SW 1271 (cell line): Measurements from ENCODE around the gene KPNB1.
"Not testable (repeated sequence)": the region's sequence is repeated elsewhere in the genome, so short reads cannot be mapped to it uniquely, and the experiment has no call there.

Experiments
- DNase-seq, 2 experiments: peaks; one replicate each; lab custom pipeline; 2025; lab: John Stamatoyannopoulos, UW

The KPNB1 gene

GRCh38 chr17:47676510-47677165, 26.9 kb downstream of the KPNB1 start:
- no peak for DNase-seq

GRCh38 chr17:47678196-47678595, 28.5 kb downstream of the KPNB1 start:
- DNase-seq, result no peak

GRCh38 chr17:47682138-47682537, 32.4 kb downstream of the KPNB1 start:
- DNase-seq, result no peak

GRCh38 chr17:47682727-47683126, 33.0 kb downstream of the KPNB1 start:
- not testable (repeated sequence) for DNase-seq

GRCh38 chr17:47684025-47684424, 34.3 kb downstream of the KPNB1 start:
- no peak for DNase-seq

- DNase-seq, result no peak
These were observed 34.9 kb downstream of the KPNB1 start for GRCh38 chr17:47684535-47685193.

GRCh38 chr17:47685556-47686275, 36.0 kb downstream of the KPNB1 start:
- DNase-seq, result no peak

GRCh38 chr17:47686276-47686635, 36.5 kb downstream of the KPNB1 start:
- DNase-seq, result no peak

GRCh38 chr17:47686664-47687327, 37.1 kb downstream of the KPNB1 start:
- DNase-seq, result no peak

GRCh38 chr17:47687328-47687690, 37.6 kb downstream of the KPNB1 start:
- DNase-seq, result no peak

GRCh38 chr17:47687748-47688147, 38.0 kb downstream of the KPNB1 start:
- DNase-seq, result no peak

GRCh38 chr17:47690121-47690520, 40.4 kb downstream of the KPNB1 start:
- no peak for DNase-seq

- no peak for DNase-seq
These were observed 42.6 kb downstream of the KPNB1 start for GRCh38 chr17:47692137-47692894.

- DNase-seq, result no peak
These were observed 43.4 kb downstream of the KPNB1 start for GRCh38 chr17:47692895-47693730.

- DNase-seq, result no peak
These were observed 44.2 kb downstream of the KPNB1 start, which contains the start of gene TBKBP1 for GRCh38 chr17:47693731-47694580. TSS of gene TBKBP1 (plus strand) at chr17:47694161. CDS start at chr17:47696113, 1,952 bp downstream.

- peak in 1 of 2 experiments; percentile 29 for DNase-seq
These were observed 45.1 kb downstream of the KPNB1 start for GRCh38 chr17:47694581-47695428.

GRCh38 chr17:47695429-47696376, 46.0 kb downstream of the KPNB1 start:
- no peak for DNase-seq
